ENCODE measurements around the gene CDRT15L2. TPM values are rescaled to one million over a fixed set of nuclear protein-coding genes. Genes with fewer than 3 reads are reported as not detected.
"Not testable (repeated sequence)": the region's sequence is repeated elsewhere in the genome, so short reads cannot be mapped to it uniquely, and the experiment has no call there.

The CDRT15L2 gene
- total and polyA plus RNA-seq, 5 donors, result not detected

DNA sequence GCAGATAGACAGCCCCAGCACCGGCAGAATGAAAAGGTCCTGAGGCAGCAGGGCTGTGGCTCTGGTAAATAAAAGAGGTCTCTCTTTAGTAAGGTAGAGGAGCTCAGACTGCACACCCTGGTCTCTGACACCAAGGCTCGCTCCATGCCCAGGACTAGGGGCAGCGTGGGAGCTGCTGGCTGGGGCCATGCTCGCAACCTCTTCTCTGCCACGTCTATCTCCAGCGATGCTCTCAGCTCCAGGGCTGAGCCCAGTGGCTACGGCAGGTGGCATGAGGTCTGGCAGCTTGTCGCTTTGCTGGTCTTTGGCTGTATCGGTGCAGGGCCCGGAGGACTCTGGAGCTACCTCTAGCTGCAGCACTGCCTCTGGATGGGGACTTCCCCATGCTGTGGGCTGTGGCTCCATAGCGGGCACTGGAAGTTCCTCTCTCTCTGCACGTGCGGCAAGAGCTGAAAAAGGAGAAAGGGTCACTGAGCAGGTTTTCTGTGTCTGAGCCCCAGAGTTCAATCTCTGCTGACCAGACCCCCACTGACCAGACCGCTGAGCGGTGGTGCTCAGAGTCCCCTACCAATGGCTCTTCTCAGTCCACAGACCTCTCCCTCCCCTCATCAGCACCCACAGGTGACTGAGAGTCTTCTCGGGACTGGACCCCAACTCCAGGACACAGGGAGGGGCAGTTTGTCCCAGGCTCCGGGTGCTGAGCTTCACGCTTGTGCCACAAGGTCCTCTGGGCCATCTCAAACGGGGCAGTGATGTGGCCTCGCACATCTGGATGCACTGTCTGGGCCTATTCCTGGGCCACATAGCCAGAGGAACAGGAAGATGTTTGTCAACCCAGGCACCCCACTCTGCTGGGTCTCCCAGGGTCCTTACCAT is 24.2 kb upstream of the CDRT15L2 start:
- H3K27me3 ChIP-seq (ENCODE audit: control insufficient read depth, insufficient read depth); H3K9me3 ChIP-seq (ENCODE audit: control insufficient read depth, low read length); H3K4me1 ChIP-seq (ENCODE audit: control insufficient read depth, insufficient read depth, low read length); H3K27ac ChIP-seq (ENCODE audit: low read length); intact Hi-C loops (cut with DNase I); H3K4me3 ChIP-seq (ENCODE audit: low read length); DNase-seq: not testable (repeated sequence)
- peak; percentile 44 to 51 for ATAC-seq
- 80% methylated on average over 16 of the region's 20 CpGs for WGBS

DNA sequence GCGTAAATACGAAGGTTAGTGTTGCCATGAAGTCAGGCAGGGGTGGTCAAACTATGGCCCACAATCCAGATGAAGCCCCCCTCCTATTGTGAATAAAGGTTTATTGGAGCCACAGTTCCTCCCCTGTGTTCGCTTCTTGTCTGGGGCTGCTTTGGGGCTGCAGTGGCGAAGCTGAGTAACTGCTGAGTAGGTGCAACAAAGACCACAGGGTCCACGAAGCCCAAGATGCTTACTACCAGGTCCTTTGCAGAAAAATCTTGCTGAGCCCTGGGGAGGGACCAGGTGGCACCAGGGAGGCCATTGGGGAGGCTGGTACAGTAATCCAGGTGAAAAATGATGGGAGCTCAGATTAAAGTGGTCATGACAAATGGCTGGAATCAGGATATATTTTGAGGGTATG is 21.4 kb upstream of the CDRT15L2 start:
- H3K4me1 ChIP-seq (ENCODE audit: control insufficient read depth, insufficient read depth, low read length); H3K9me3 ChIP-seq (ENCODE audit: control insufficient read depth, low read length); ATAC-seq; H3K27ac ChIP-seq (ENCODE audit: low read length); intact Hi-C loops (cut with DNase I); DNase-seq; H3K4me3 ChIP-seq (ENCODE audit: low read length); H3K27me3 ChIP-seq (ENCODE audit: control insufficient read depth, insufficient read depth): not testable (repeated sequence)
- WGBS, result 85% methylated on average over 5 of the region's 5 CpGs

DNA sequence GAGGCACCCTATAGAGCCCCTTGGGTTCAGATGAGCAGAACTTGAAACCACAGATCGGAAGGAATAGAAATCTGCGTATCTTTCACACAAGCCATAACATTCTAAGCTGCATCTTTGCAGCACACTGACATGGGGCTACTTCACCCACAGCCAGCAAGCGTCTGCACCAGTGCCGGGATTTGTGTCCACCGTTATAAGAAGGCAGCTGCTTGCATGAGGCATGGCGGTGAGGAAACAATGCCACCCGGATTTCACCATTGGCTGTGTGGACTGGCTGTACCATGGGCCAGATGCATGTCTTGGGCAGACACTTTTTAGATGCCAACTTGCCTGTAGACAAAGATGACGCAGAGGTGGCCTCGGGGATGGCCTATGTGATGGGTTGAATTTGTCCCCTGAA is 20.5 kb upstream of the CDRT15L2 start:
- H3K27me3 ChIP-seq (ENCODE audit: control insufficient read depth, insufficient read depth); ATAC-seq; intact Hi-C loops (cut with DNase I); DNase-seq; H3K4me1 ChIP-seq (ENCODE audit: control insufficient read depth, insufficient read depth, low read length); H3K4me3 ChIP-seq (ENCODE audit: low read length); H3K9me3 ChIP-seq (ENCODE audit: control insufficient read depth, low read length); H3K27ac ChIP-seq (ENCODE audit: low read length): not testable (repeated sequence)
- 89% methylated on average over 9 of the region's 9 CpGs for WGBS

- Histone ChIP-seq H3K9me3 (ENCODE audit: control insufficient read depth, low read length) (no peaks in the 10 kb centered on the region), H3K4me3 (ENCODE audit: low read length) (no peak overlapping the region), H3K4me1 (ENCODE audit: control insufficient read depth, insufficient read depth, low read length) (no peaks in the 10 kb centered on the region), H3K27me3 (ENCODE audit: control insufficient read depth, insufficient read depth) (no peaks in the 10 kb centered on the region), H3K27ac (ENCODE audit: low read length) (no peak overlapping the region)
- ATAC-seq, result no peak
- DNase-seq, result no peak
- WGBS, result 92% methylated on average over 3 of the region's 3 CpGs
- intact Hi-C loops (cut with DNase I), result no loop called here
Measured at GRCh38 chr17:20562587-20562986, 16.9 kb upstream of the CDRT15L2 start.

- 85% methylated on average over 5 of the region's 5 CpGs for WGBS
- intact Hi-C loops (cut with DNase I); H3K4me1 ChIP-seq (ENCODE audit: control insufficient read depth, insufficient read depth, low read length); DNase-seq; H3K4me3 ChIP-seq (ENCODE audit: low read length); H3K27me3 ChIP-seq (ENCODE audit: control insufficient read depth, insufficient read depth); H3K9me3 ChIP-seq (ENCODE audit: control insufficient read depth, low read length); H3K27ac ChIP-seq (ENCODE audit: low read length); ATAC-seq: not testable (repeated sequence)
Measured at GRCh38 chr17:20565245-20565644, 14.3 kb upstream of the CDRT15L2 start.

- ATAC-seq (no peak), DNase-seq (no peak)
- no peaks in the 10 kb centered on the region for H3K9me3 ChIP-seq (ENCODE audit: control insufficient read depth, low read length)
- H3K27me3 ChIP-seq (ENCODE audit: control insufficient read depth, insufficient read depth), result no peaks in the 10 kb centered on the region
- no peak overlapping the region for H3K27ac ChIP-seq (ENCODE audit: low read length)
- intact Hi-C loops (cut with DNase I), result no loop called here
- 92% methylated on average over 5 of the region's 5 CpGs for WGBS
- no peaks in the 10 kb centered on the region for H3K4me1 ChIP-seq (ENCODE audit: control insufficient read depth, insufficient read depth, low read length)
- H3K4me3 ChIP-seq (ENCODE audit: low read length), result no peak overlapping the region
Measured at GRCh38 chr17:20565711-20566110, 13.8 kb upstream of the CDRT15L2 start.

- DNase-seq; ATAC-seq; H3K4me1 ChIP-seq (ENCODE audit: control insufficient read depth, insufficient read depth, low read length); H3K9me3 ChIP-seq (ENCODE audit: control insufficient read depth, low read length); intact Hi-C loops (cut with DNase I); H3K27ac ChIP-seq (ENCODE audit: low read length); H3K4me3 ChIP-seq (ENCODE audit: low read length); H3K27me3 ChIP-seq (ENCODE audit: control insufficient read depth, insufficient read depth): not testable (repeated sequence)
- WGBS, result 59% methylated on average over 12 of the region's 12 CpGs
Measured at GRCh38 chr17:20566736-20567135, 12.8 kb upstream of the CDRT15L2 start.

GRCh38 chr17:20567421-20567820 is 12.1 kb upstream of the CDRT15L2 start:
- 62% methylated on average over 6 of the region's 6 CpGs for WGBS
- DNase-seq; H3K4me3 ChIP-seq (ENCODE audit: low read length); H3K27me3 ChIP-seq (ENCODE audit: control insufficient read depth, insufficient read depth); H3K9me3 ChIP-seq (ENCODE audit: control insufficient read depth, low read length); intact Hi-C loops (cut with DNase I); ATAC-seq; H3K27ac ChIP-seq (ENCODE audit: low read length); H3K4me1 ChIP-seq (ENCODE audit: control insufficient read depth, insufficient read depth, low read length): not testable (repeated sequence)

- H3K27me3 ChIP-seq (ENCODE audit: control insufficient read depth, insufficient read depth); H3K4me3 ChIP-seq (ENCODE audit: low read length); H3K4me1 ChIP-seq (ENCODE audit: control insufficient read depth, insufficient read depth, low read length); ATAC-seq; H3K9me3 ChIP-seq (ENCODE audit: control insufficient read depth, low read length); intact Hi-C loops (cut with DNase I); H3K27ac ChIP-seq (ENCODE audit: low read length): not testable (repeated sequence)
- peak in 1 of 3 donors; percentile 53 for DNase-seq
- 77% methylated on average over 8 of the region's 8 CpGs for WGBS
Measured at GRCh38 chr17:20568604-20569003, 10.9 kb upstream of the CDRT15L2 start.

DNA sequence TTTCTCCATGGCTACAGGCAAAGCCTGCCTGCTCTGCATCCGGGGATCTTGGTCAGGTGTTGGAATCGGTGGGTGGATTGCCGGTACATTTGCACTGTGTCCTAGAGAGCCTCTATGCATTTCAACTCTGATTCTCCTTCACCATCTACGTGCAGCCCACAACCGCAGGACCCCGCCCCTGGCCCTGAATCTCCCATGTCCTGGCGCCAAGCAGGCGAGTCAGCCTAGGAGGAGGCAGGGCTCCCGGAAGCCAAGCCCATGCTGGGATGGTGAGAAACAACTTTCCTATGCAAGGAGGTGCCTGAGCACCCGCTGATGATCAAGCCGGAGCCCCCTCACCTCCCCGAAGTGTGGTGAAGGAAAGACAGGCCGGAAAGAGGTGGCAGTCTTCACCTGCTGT is 7.9 kb upstream of the CDRT15L2 start:
- H3K27ac ChIP-seq (ENCODE audit: low read length); ATAC-seq; H3K9me3 ChIP-seq (ENCODE audit: control insufficient read depth, low read length); H3K4me1 ChIP-seq (ENCODE audit: control insufficient read depth, insufficient read depth, low read length); intact Hi-C loops (cut with DNase I); DNase-seq; H3K27me3 ChIP-seq (ENCODE audit: control insufficient read depth, insufficient read depth); H3K4me3 ChIP-seq (ENCODE audit: low read length): not testable (repeated sequence)
- WGBS, result 91% methylated on average over 12 of the region's 13 CpGs

- H3K27me3 ChIP-seq (ENCODE audit: control insufficient read depth, insufficient read depth); H3K9me3 ChIP-seq (ENCODE audit: control insufficient read depth, low read length); ATAC-seq; H3K4me1 ChIP-seq (ENCODE audit: control insufficient read depth, insufficient read depth, low read length); H3K27ac ChIP-seq (ENCODE audit: low read length); DNase-seq; H3K4me3 ChIP-seq (ENCODE audit: low read length); intact Hi-C loops (cut with DNase I): not testable (repeated sequence)
- 83% methylated on average over 7 of the region's 8 CpGs for WGBS
Measured at GRCh38 chr17:20573216-20573615, 6.3 kb upstream of the CDRT15L2 start.
